ENCODE data around the gene ANKLE1.

The ANKLE1 gene

GRCh38 chr19:17327654-17328516 is 46.2 kb downstream of the ANKLE1 start:
- DNase-seq: peak; percentile 58 to 71

GRCh38 chr19:17328517-17329365 is 47.0 kb downstream of the ANKLE1 start:
- peak in 1 of 2 donors; percentile 50 for DNase-seq

GRCh38 chr19:17329366-17330261 is 47.9 kb downstream of the ANKLE1 start:
- no peak for DNase-seq

- DNase-seq: no peak
Measured at GRCh38 chr19:17330262-17331044, 48.8 kb downstream of the ANKLE1 start.

GRCh38 chr19:17331045-17331558 is 49.4 kb downstream of the ANKLE1 start:
- DNase-seq: no peak

GRCh38 chr19:17332360-17332676 is 50.6 kb downstream of the ANKLE1 start:
- DNase-seq: no peak

- DNase-seq: peak; percentile 55 to 63
Measured at GRCh38 chr19:17332677-17333581, 51.2 kb downstream of the ANKLE1 start.

GRCh38 chr19:17333611-17334413 is 52.1 kb downstream of the ANKLE1 start:
- DNase-seq: peak; percentile 72 to 75

GRCh38 chr19:17334414-17335409 is 53.0 kb downstream of the ANKLE1 start, which contains the start of gene ANO8:
ANO8 (minus strand) TSS chr19:17334855; CDS start chr19:17334670, 185 bp downstream.
- peak; percentile 95 to 98 for DNase-seq

- no peak for DNase-seq
Measured at GRCh38 chr19:17335575-17335974, 53.9 kb downstream of the ANKLE1 start.
